ENCODE data around the gene LRRC18. TPM values are rescaled to one million over a fixed set of nuclear protein-coding genes. Genes with fewer than 3 reads are reported as not detected.

The LRRC18 gene
- polyA plus RNA-seq, 2 of the 4 experiments (the other 2 are of a cell fraction) = not detected

DNA sequence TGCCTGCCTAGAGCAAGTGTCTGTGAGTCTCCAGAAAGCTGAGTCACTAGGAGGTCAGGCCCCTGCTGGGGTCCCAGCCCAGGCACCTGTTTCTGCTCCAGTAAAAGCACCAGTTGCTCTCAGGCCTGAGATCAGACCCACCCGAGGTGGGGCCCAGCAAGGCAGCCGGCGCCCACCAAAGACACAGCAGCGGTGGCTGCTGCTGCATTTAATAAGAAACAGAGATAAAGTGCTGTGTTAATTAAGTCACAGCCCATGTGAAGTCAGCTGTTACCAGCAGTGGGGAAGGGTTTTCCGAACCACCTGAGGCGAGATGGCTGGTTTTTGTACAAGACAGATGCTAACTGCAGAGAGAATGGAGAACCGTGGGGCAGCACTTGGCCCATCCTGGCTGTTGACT lies 12.1 kb upstream of the LRRC18 start (continued):
- TF ChIP-seq ZNF302 (CRISPR knock-in tag; IDR thresholded peaks at IDR 0.05) = no peak
- no peak for TF ChIP-seq CEBPB (IDR thresholded peaks at IDR 0.05)
- no peak for TF ChIP-seq HEYL (CRISPR knock-in tag; IDR thresholded peaks at IDR 0.05)
- TF ChIP-seq, protein P1, sequence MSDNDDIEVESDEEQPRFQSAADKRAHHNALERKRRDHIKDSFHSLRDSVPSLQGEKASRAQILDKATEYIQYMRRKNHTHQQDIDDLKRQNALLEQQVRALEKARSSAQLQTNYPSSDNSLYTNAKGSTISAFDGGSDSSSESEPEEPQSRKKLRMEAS (IDR thresholded peaks at IDR 0.05) = no peak
- no peak for TF ChIP-seq ZC3H11A (IDR thresholded peaks at IDR 0.05)

- ATAC-seq (no peak), FAIRE-seq (no peak), DNase-seq (ENCODE audit: low read depth in 1 of 2, low spot score in 1 of 2) (no peak)
- WGBS (ENCODE audit: missing lambda C conversion rate) = 37% methylated on average over 2 of the region's 2 CpGs
- H3K4me3 ChIP-seq = no peak overlapping the region
- no peak overlapping the region for H3K4me2 ChIP-seq
- H3K27ac ChIP-seq = no peak overlapping the region
- CTCF ChIA-PET = interaction anchor here (0.6 kb wide), 1 partner anchor 392 kb away, joined by 4 read pairs; no protein-coding TSS in a partner anchor
- no peaks in the 10 kb centered on the region for H3K9me3 ChIP-seq
- POLR2A ChIA-PET = no interaction called here
- TF ChIP-seq NPAS2 (CRISPR knock-in tag; IDR thresholded peaks at IDR 0.05; ENCODE audit: borderline replicate concordance) (no peak), EHF (CRISPR knock-in tag; IDR thresholded peaks at IDR 0.05) (no peak), SMC3 (IDR thresholded peaks at IDR 0.05) (no peak), ZSCAN20 (CRISPR knock-in tag; IDR thresholded peaks at IDR 0.05) (no peak)
- H3K4me1 ChIP-seq = no peaks in the 10 kb centered on the region
Measured at GRCh38 chr10:48948470-48949037, 8.9 kb upstream of the LRRC18 start.

DNA sequence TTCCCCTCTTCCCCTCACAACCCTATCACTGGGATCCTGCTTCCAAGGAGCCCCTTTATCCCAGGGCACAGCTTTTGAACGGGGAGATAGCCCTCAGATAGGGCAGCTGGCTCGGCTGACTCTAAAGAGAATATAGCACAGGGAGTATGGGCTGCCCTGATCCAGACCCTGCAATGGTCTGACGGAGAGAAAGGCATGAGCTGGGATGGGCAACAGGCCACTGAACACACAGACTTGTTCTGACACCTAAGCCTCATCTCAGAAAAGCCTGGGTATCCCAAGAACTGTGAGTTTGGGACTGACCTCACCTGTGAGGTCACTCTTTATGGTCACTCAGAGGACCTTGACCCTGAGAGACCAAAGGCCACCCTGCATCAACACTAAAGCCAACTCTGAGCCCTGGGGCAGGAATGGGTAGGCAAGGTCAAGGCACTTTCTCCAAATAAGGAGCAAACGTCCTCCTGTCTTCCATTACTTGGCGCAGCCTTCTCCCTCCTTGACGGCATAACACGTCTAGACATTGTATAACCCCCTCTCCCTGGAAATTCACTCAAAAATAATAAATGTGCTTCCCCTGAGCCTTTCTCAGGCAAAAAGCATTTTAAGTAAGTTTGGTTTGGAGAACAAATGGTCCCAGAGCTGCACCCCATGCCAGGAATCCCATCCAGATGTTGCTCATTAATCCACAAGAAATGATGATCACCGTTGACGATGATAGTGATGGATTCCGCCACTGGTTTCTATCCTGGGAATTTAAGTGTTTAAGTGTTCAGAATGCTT lies 8.2 kb upstream of the LRRC18 start:
- TF ChIP-seq FOXS1 (CRISPR knock-in tag; IDR thresholded peaks at IDR 0.05) (no peak), TP53 (CRISPR knock-in tag; IDR thresholded peaks at IDR 0.05) (no peak), MAZ (IDR thresholded peaks at IDR 0.05; ENCODE audit: borderline replicate concordance, low read depth, low read length) (no peak)
- TF ChIP-seq, protein P2, sequence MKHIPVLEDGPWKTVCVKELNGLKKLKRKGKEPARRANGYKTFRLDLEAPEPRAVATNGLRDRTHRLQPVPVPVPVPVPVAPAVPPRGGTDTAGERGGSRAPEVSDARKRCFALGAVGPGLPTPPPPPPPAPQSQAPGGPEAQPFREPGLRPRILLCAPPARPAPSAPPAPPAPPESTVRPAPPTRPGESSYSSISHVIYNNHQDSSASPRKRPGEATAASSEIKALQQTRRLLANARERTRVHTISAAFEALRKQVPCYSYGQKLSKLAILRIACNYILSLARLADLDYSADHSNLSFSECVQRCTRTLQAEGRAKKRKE (CRISPR knock-in tag; IDR thresholded peaks at IDR 0.05; ENCODE audit: low read depth) = no peak
- FAIRE-seq (no peak), DNase-seq (ENCODE audit: low read depth in 1 of 2, low spot score in 1 of 2) (no peak), ATAC-seq (no peak)
- POLR2A ChIA-PET = no interaction called here
- CTCF ChIA-PET = interaction anchor here (0.6 kb wide), 1 partner anchor 392 kb away, joined by 4 read pairs; no protein-coding TSS in a partner anchor
- Histone ChIP-seq H3K4me2 (no peak overlapping the region), H3K4me1 (no peaks in the 10 kb centered on the region), H3K27ac (no peak overlapping the region), H3K4me3 (no peak overlapping the region), H3K9me3 (no peaks in the 10 kb centered on the region)
- 51% methylated on average over 10 of the region's 10 CpGs for WGBS (ENCODE audit: missing lambda C conversion rate)

GRCh38 chr10:48946891-48947500 lies 7.4 kb upstream of the LRRC18 start:
- Histone ChIP-seq H3K9me3 (no peaks in the 10 kb centered on the region), H3K4me3 (no peak overlapping the region), H3K27ac (no peak overlapping the region), H3K4me1 (no peaks in the 10 kb centered on the region), H3K4me2 (no peak overlapping the region)
- POLR2A ChIA-PET = no interaction called here
- TF ChIP-seq NPAS2 (CRISPR knock-in tag; IDR thresholded peaks at IDR 0.05; ENCODE audit: borderline replicate concordance) (no peak), FOXS1 (CRISPR knock-in tag; IDR thresholded peaks at IDR 0.05) (no peak), RFX5 (IDR thresholded peaks at IDR 0.05) (no peak), EHMT2 (IDR thresholded peaks at IDR 0.05; ENCODE audit: low read depth) (no peak), HDAC2 (IDR thresholded peaks at IDR 0.05) (no peak), ZNF302 (CRISPR knock-in tag; IDR thresholded peaks at IDR 0.05) (no peak), JUN (IDR thresholded peaks at IDR 0.05) (no peak), GATA3 (IDR thresholded peaks at IDR 0.05; ENCODE audit: borderline replicate concordance) (no peak), ZSCAN20 (CRISPR knock-in tag; IDR thresholded peaks at IDR 0.05) (no peak), KDM5A (IDR thresholded peaks at IDR 0.05) (no peak), ZC3H11A (IDR thresholded peaks at IDR 0.05) (no peak), CHD4 (IDR thresholded peaks at IDR 0.05; ENCODE audit: borderline replicate concordance) (no peak), FOSB (CRISPR knock-in tag; IDR thresholded peaks at IDR 0.05) (no peak), NR3C1 (IDR thresholded peaks at IDR 0.05) (no peak), ZFP36 (IDR thresholded peaks at IDR 0.05; ENCODE audit: borderline replicate concordance, partially characterized antibody) (no peak), BHLHE40 (IDR thresholded peaks at IDR 0.05; ENCODE audit: low read depth, low read length) (no peak), HOXB5 (CRISPR knock-in tag; IDR thresholded peaks at IDR 0.05) (no peak)
- TF ChIP-seq, protein P3, sequence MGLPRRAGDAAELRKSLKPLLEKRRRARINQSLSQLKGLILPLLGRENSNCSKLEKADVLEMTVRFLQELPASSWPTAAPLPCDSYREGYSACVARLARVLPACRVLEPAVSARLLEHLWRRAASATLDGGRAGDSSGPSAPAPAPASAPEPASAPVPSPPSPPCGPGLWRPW (IDR thresholded peaks at IDR 0.05) = no peak
- TF ChIP-seq, protein P4, sequence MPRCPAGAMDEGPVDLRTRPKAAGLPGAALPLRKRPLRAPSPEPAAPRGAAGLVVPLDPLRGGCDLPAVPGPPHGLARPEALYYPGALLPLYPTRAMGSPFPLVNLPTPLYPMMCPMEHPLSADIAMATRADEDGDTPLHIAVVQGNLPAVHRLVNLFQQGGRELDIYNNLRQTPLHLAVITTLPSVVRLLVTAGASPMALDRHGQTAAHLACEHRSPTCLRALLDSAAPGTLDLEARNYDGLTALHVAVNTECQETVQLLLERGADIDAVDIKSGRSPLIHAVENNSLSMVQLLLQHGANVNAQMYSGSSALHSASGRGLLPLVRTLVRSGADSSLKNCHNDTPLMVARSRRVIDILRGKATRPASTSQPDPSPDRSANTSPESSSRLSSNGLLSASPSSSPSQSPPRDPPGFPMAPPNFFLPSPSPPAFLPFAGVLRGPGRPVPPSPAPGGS (IDR thresholded peaks at IDR 0.05) = no peak
- TF ChIP-seq, protein P5, sequence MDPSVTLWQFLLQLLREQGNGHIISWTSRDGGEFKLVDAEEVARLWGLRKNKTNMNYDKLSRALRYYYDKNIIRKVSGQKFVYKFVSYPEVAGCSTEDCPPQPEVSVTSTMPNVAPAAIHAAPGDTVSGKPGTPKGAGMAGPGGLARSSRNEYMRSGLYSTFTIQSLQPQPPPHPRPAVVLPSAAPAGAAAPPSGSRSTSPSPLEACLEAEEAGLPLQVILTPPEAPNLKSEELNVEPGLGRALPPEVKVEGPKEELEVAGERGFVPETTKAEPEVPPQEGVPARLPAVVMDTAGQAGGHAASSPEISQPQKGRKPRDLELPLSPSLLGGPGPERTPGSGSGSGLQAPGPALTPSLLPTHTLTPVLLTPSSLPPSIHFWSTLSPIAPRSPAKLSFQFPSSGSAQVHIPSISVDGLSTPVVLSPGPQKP (IDR thresholded peaks at IDR 0.05; ENCODE audit: low read depth, low read length) = no peak
- DNase-seq (ENCODE audit: low read depth in 1 of 2, low spot score in 1 of 2) (no peak), ATAC-seq (no peak), FAIRE-seq (no peak)
- 51% methylated on average over 11 of the region's 12 CpGs for WGBS (ENCODE audit: missing lambda C conversion rate)
- CTCF ChIA-PET = no interaction called here
